ENCODE results near the gene ANTXR1.

Gene ANTXR1

GRCh38 chr2:69192176-69192945, 179.4 kb downstream of the ANTXR1 start:
- H2BK15ac ChIP-seq (ENCODE audit: low read depth, poor library complexity, severe bottlenecking), result peak overlapping the region; percentile 75
- peak overlapping the region in 1 of 2 experiments; percentile 20 for H3K4ac ChIP-seq (ENCODE audit: low read depth in 1 of 2, low read length in 2 of 2)
- no peak overlapping the region for H2BK120ac ChIP-seq (ENCODE audit: low read depth, low read length)
- H3K18ac ChIP-seq (ENCODE audit: low read depth in 1 of 2, low read length in 2 of 2), result peak overlapping the region; percentile 16 to 44
- peak overlapping the region; percentile 52 for H4K91ac ChIP-seq (ENCODE audit: low read length)
- H3K27ac ChIP-seq (ENCODE audit: low read length, poor library complexity, severe bottlenecking), result no peak overlapping the region
- H2AK5ac ChIP-seq (ENCODE audit: low read length, severe bottlenecking), result no peak overlapping the region
- H4K8ac ChIP-seq (ENCODE audit: low read length), result peak overlapping the region; percentile 67
- H3K9ac ChIP-seq (ENCODE audit: low read length), result no peak overlapping the region
- 94% methylated on average over 9 of the region's 11 CpGs for WGBS
- H3K4me1 ChIP-seq (ENCODE audit: control insufficient read depth, insufficient read depth, low read depth, low read length), result peaks cover 4% of the 10 kb centered on the region
- H3K4me3 ChIP-seq (ENCODE audit: insufficient read depth in 1 of 2, low read depth in 1 of 2, low read length in 2 of 2), result no peak overlapping the region
- DNase-seq, result no peak
- H2BK12ac ChIP-seq (ENCODE audit: low read length in 2 of 2), result peak overlapping the region in 1 of 2 experiments; percentile 73
- H3K79me1 ChIP-seq (replicated peaks; ENCODE audit: low read length, poor library complexity, severe bottlenecking), result no peaks in the 10 kb centered on the region
- no peak overlapping the region for H3K23ac ChIP-seq (ENCODE audit: low read length in 2 of 2)
- no peaks in the 10 kb centered on the region for H3K9me3 ChIP-seq (ENCODE audit: control insufficient read depth, low read length)
- no peaks in the 10 kb centered on the region for H3K27me3 ChIP-seq (ENCODE audit: control insufficient read depth in 1 of 2, insufficient read depth in 1 of 2, low read length in 2 of 2)
- peak overlapping the region in 1 of 2 experiments; percentile 23 for H3K14ac ChIP-seq (ENCODE audit: low read length in 2 of 2)
- peaks cover 19 to 27% of the 10 kb centered on the region in 2 experiments for H3K36me3 ChIP-seq (ENCODE audit: control insufficient read depth in 1 of 2, insufficient read depth in 2 of 2, low read depth in 1 of 2, low read length in 2 of 2)
- no peak overlapping the region for H2AFZ ChIP-seq (ENCODE audit: low read depth, low read length)
- no peak overlapping the region for H3K4me2 ChIP-seq (ENCODE audit: low read length, poor library complexity, severe bottlenecking)
- H2BK5ac ChIP-seq (ENCODE audit: low read depth, low read length, poor library complexity, severe bottlenecking), result no peak overlapping the region

DNA sequence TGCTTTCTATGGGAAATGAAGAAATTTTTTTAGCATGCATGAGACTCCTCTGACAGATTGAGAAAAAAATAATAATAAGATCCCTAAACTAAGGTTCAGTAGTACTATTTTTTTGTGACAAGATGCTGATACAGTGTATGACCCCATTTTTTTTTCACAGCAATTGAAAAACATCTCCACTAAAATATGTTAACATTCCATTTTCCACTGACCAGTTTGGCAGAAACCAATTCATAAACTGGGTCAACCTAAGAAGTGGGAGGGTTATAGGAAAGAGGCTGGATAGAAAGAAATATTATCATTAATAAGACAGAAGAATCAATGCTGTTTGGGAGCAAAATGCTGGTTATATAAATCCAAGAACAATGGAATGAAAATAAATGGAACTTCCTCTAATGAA, 182.7 kb downstream of the ANTXR1 start:
- Histone ChIP-seq H4K91ac (ENCODE audit: low read length) (no peak overlapping the region), H3K27me3 (ENCODE audit: control insufficient read depth in 1 of 2, insufficient read depth in 1 of 2, low read length in 2 of 2) (no peaks in the 10 kb centered on the region), H3K36me3 (ENCODE audit: control insufficient read depth in 1 of 2, insufficient read depth in 2 of 2, low read depth in 1 of 2, low read length in 2 of 2) (peaks cover 17 to 32% of the 10 kb centered on the region in 2 experiments), H3K9me3 (ENCODE audit: control insufficient read depth, low read length) (no peaks in the 10 kb centered on the region), H2BK15ac (ENCODE audit: low read depth, poor library complexity, severe bottlenecking) (no peak overlapping the region), H3K18ac (ENCODE audit: low read depth in 1 of 2, low read length in 2 of 2) (no peak overlapping the region), H2BK12ac (ENCODE audit: low read length in 2 of 2) (no peak overlapping the region), H3K27ac (ENCODE audit: low read length, poor library complexity, severe bottlenecking) (no peak overlapping the region), H4K8ac (ENCODE audit: low read length) (no peak overlapping the region), H2AK5ac (ENCODE audit: low read length, severe bottlenecking) (no peak overlapping the region), H3K9ac (ENCODE audit: low read length) (peak overlapping the region; percentile 70), H3K23ac (ENCODE audit: low read length in 2 of 2) (no peak overlapping the region), H3K14ac (ENCODE audit: low read length in 2 of 2) (no peak overlapping the region), H3K79me1 (replicated peaks; ENCODE audit: low read length, poor library complexity, severe bottlenecking) (no peaks in the 10 kb centered on the region), H3K4me2 (ENCODE audit: low read length, poor library complexity, severe bottlenecking) (no peak overlapping the region), H3K4me1 (ENCODE audit: control insufficient read depth, insufficient read depth, low read depth, low read length) (peaks cover 4% of the 10 kb centered on the region), H2BK5ac (ENCODE audit: low read depth, low read length, poor library complexity, severe bottlenecking) (no peak overlapping the region), H3K4me3 (ENCODE audit: insufficient read depth in 1 of 2, low read depth in 1 of 2, low read length in 2 of 2) (no peak overlapping the region), H3K4ac (ENCODE audit: low read depth in 1 of 2, low read length in 2 of 2) (no peak overlapping the region), H2AFZ (ENCODE audit: low read depth, low read length) (no peak overlapping the region), H2BK120ac (ENCODE audit: low read depth, low read length) (no peak overlapping the region)
- DNase-seq, result no peak

- H3K27ac ChIP-seq (ENCODE audit: low read length, poor library complexity, severe bottlenecking), result peak overlapping the region; percentile 16
- H3K79me1 ChIP-seq (replicated peaks; ENCODE audit: low read length, poor library complexity, severe bottlenecking), result no peaks in the 10 kb centered on the region
- peak overlapping the region; percentile 3 for H2BK120ac ChIP-seq (ENCODE audit: low read depth, low read length)
- peak overlapping the region; percentile 70 for H3K9ac ChIP-seq (ENCODE audit: low read length)
- H3K4me2 ChIP-seq (ENCODE audit: low read length, poor library complexity, severe bottlenecking), result no peak overlapping the region
- no peak overlapping the region for H2BK5ac ChIP-seq (ENCODE audit: low read depth, low read length, poor library complexity, severe bottlenecking)
- no peaks in the 10 kb centered on the region for H3K9me3 ChIP-seq (ENCODE audit: control insufficient read depth, low read length)
- H2AK5ac ChIP-seq (ENCODE audit: low read length, severe bottlenecking), result no peak overlapping the region
- DNase-seq, result peak; percentile 99
- peak overlapping the region; percentile 9 for H4K8ac ChIP-seq (ENCODE audit: low read length)
- H2BK12ac ChIP-seq (ENCODE audit: low read length in 2 of 2), result peak overlapping the region; percentile 50 to 99
- H4K91ac ChIP-seq (ENCODE audit: low read length), result peak overlapping the region; percentile 16
- H2BK15ac ChIP-seq (ENCODE audit: low read depth, poor library complexity, severe bottlenecking), result peak overlapping the region; percentile 2
- WGBS, result 78% methylated on average over 9 of the region's 9 CpGs
- peaks cover 4% of the 10 kb centered on the region for H3K4me1 ChIP-seq (ENCODE audit: control insufficient read depth, insufficient read depth, low read depth, low read length)
- peak overlapping the region in 1 of 2 experiments; percentile 5 for H3K14ac ChIP-seq (ENCODE audit: low read length in 2 of 2)
- H3K4me3 ChIP-seq (ENCODE audit: insufficient read depth in 1 of 2, low read depth in 1 of 2, low read length in 2 of 2), result no peak overlapping the region
- no peak overlapping the region for H2AFZ ChIP-seq (ENCODE audit: low read depth, low read length)
- peaks cover 24 to 32% of the 10 kb centered on the region in 2 experiments for H3K36me3 ChIP-seq (ENCODE audit: control insufficient read depth in 1 of 2, insufficient read depth in 2 of 2, low read depth in 1 of 2, low read length in 2 of 2)
- H3K23ac ChIP-seq (ENCODE audit: low read length in 2 of 2), result no peak overlapping the region
- H3K27me3 ChIP-seq (ENCODE audit: control insufficient read depth in 1 of 2, insufficient read depth in 1 of 2, low read length in 2 of 2), result no peaks in the 10 kb centered on the region
- peak overlapping the region; percentile 83 to 93 for H3K4ac ChIP-seq (ENCODE audit: low read depth in 1 of 2, low read length in 2 of 2)
- peak overlapping the region; percentile 9 to 93 for H3K18ac ChIP-seq (ENCODE audit: low read depth in 1 of 2, low read length in 2 of 2)
Observed at GRCh38 chr2:69196327-69197117, 183.5 kb downstream of the ANTXR1 start.

DNA sequence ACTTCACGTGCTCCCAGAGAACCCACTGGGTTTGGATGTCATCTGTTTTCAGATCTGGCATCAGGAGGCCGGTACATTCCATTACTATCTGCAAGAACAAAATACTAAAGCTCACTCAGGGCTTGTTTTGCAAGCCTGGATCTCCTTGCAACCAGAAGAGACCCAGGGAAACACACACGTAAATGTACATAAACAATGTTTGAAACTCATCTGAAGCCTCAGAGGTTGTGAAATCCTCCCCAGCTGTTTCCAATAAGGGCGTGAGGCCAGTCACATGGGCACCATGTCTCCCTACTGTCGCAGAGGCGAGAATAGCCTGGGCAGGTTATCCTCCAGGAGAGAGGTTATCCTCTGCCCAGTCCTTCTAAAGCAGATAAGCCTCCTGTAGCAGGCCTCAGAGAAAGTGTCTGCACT, 187.1 kb downstream of the ANTXR1 start:
- H3K4me3 ChIP-seq (ENCODE audit: insufficient read depth in 1 of 2, low read depth in 1 of 2, low read length in 2 of 2), result no peak overlapping the region
- peak overlapping the region; percentile 84 for H2BK120ac ChIP-seq (ENCODE audit: low read depth, low read length)
- no peak overlapping the region for H4K8ac ChIP-seq (ENCODE audit: low read length)
- no peak overlapping the region for H3K4me2 ChIP-seq (ENCODE audit: low read length, poor library complexity, severe bottlenecking)
- no peak overlapping the region for H2AK5ac ChIP-seq (ENCODE audit: low read length, severe bottlenecking)
- peak overlapping the region; percentile 60 to 70 for H3K4ac ChIP-seq (ENCODE audit: low read depth in 1 of 2, low read length in 2 of 2)
- H2BK15ac ChIP-seq (ENCODE audit: low read depth, poor library complexity, severe bottlenecking), result no peak overlapping the region
- no peak overlapping the region for H2AFZ ChIP-seq (ENCODE audit: low read depth, low read length)
- H3K23ac ChIP-seq (ENCODE audit: low read length in 2 of 2), result no peak overlapping the region
- H2BK12ac ChIP-seq (ENCODE audit: low read length in 2 of 2), result peak overlapping the region; percentile 73 to 93
- peak overlapping the region; percentile 62 to 86 for H3K18ac ChIP-seq (ENCODE audit: low read depth in 1 of 2, low read length in 2 of 2)
- 53% methylated on average over 6 of the region's 6 CpGs for WGBS
- H3K36me3 ChIP-seq (ENCODE audit: control insufficient read depth in 1 of 2, insufficient read depth in 2 of 2, low read depth in 1 of 2, low read length in 2 of 2), result peaks cover 19 to 33% of the 10 kb centered on the region in 2 experiments
- no peaks in the 10 kb centered on the region for H3K27me3 ChIP-seq (ENCODE audit: control insufficient read depth in 1 of 2, insufficient read depth in 1 of 2, low read length in 2 of 2)
- no peaks in the 10 kb centered on the region for H3K79me1 ChIP-seq (replicated peaks; ENCODE audit: low read length, poor library complexity, severe bottlenecking)
- no peak overlapping the region for H3K14ac ChIP-seq (ENCODE audit: low read length in 2 of 2)
- peak; percentile 97 for DNase-seq
- H3K4me1 ChIP-seq (ENCODE audit: control insufficient read depth, insufficient read depth, low read depth, low read length), result peaks cover 5% of the 10 kb centered on the region
- peak overlapping the region; percentile 71 for H4K91ac ChIP-seq (ENCODE audit: low read length)
- no peak overlapping the region for H3K27ac ChIP-seq (ENCODE audit: low read length, poor library complexity, severe bottlenecking)
- peak overlapping the region; percentile 31 for H3K9ac ChIP-seq (ENCODE audit: low read length)
- H2BK5ac ChIP-seq (ENCODE audit: low read depth, low read length, poor library complexity, severe bottlenecking), result no peak overlapping the region
- H3K9me3 ChIP-seq (ENCODE audit: control insufficient read depth, low read length), result no peaks in the 10 kb centered on the region
